Ishikawa (cell line): ENCODE data around the gene A3GALT2.

Experiments used
- CEBPB ChIP-seq: IDR thresholded peaks from 2 replicates; pipeline ENCODE4 v1.6.1; 2012
- CREB1 ChIP-seq: IDR thresholded peaks from 2 replicates; pipeline ENCODE4 v1.6.1; 2012; ENCODE audit warnings: low read depth
- EGR1 ChIP-seq: IDR thresholded peaks from 2 replicates; pipeline ENCODE4 v1.6.1; 2012
- EP300 ChIP-seq: IDR thresholded peaks from 2 replicates; pipeline ENCODE4 v1.6.1; 2012; ENCODE audit warnings: borderline replicate concordance
- FOXM1 ChIP-seq: IDR thresholded peaks from 2 replicates; pipeline ENCODE4 v1.6.1; 2012; ENCODE audit warnings: low read depth, borderline replicate concordance
- NFIC ChIP-seq: IDR thresholded peaks from 2 replicates; pipeline ENCODE4 v1.6.1; 2012
- RAD21 ChIP-seq: IDR thresholded peaks from 2 replicates; pipeline ENCODE4 v1.6.1; 2012; ENCODE audit warnings: low read depth
- TAF1 ChIP-seq: IDR thresholded peaks from 2 replicates; pipeline ENCODE4 v1.6.1; 2012; ENCODE audit warnings: low read depth, mild to moderate bottlenecking
- TCF12 ChIP-seq: IDR thresholded peaks from 2 replicates; pipeline ENCODE4 v1.6.1; 2012; ENCODE audit warnings: low read depth
- TEAD4 ChIP-seq: IDR thresholded peaks from 2 replicates; pipeline ENCODE4 v1.6.1; 2012
- YY1 ChIP-seq: IDR thresholded peaks from 2 replicates; pipeline ENCODE4 v1.6.1; 2012; ENCODE audit warnings: low read depth
- ZBTB7A ChIP-seq: IDR thresholded peaks from 2 replicates; pipeline ENCODE4 v1.6.1; 2012; ENCODE audit warnings: low read depth
- TF ChIP-seq, protein P1 (sequence below): IDR thresholded peaks from 2 replicates; pipeline ENCODE4 v1.6.1; 2012
- TF ChIP-seq, protein P2 (sequence below): IDR thresholded peaks from 2 replicates; pipeline ENCODE4 v1.6.1; 2012
- TF ChIP-seq, protein P3 (sequence below): IDR thresholded peaks from 2 replicates; pipeline ENCODE4 v1.6.1; 2012; ENCODE audit warnings: low read depth, mild to moderate bottlenecking

A3GALT2 gene

GRCh38 chr1:33342041-33342723, 21.3 kb upstream of the A3GALT2 start:
- TF ChIP-seq NFIC (peak; percentile 25; the same call in 1 of the 2 replicates), TAF1 (no peak)

DNA sequence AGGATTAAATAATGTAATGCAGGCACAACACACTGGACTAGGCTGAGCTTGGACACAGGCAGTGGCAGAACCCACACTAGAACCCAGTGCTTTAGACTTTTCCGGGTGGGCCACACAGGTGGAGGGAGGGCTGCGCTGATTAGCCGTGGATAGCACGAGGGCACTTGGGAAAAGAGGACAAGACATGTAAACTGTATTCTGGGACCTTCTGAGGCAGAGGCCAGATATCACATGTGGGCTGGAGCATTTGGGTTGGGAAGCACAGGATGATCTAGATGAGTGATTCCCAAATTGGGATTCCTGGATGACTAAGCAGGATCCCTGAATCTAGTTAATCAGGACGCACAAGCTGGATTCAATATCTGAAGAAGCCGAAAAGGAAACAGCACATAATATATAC, 20.3 kb upstream of the A3GALT2 start:
- TF ChIP-seq CREB1, result no peak
- TF ChIP-seq EGR1, result no peak
- no peak for TF ChIP-seq TEAD4
- TF ChIP-seq TCF12, result no peak
- TF ChIP-seq, protein P1, sequence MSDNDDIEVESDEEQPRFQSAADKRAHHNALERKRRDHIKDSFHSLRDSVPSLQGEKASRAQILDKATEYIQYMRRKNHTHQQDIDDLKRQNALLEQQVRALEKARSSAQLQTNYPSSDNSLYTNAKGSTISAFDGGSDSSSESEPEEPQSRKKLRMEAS, result no peak
- TF ChIP-seq, protein P2, sequence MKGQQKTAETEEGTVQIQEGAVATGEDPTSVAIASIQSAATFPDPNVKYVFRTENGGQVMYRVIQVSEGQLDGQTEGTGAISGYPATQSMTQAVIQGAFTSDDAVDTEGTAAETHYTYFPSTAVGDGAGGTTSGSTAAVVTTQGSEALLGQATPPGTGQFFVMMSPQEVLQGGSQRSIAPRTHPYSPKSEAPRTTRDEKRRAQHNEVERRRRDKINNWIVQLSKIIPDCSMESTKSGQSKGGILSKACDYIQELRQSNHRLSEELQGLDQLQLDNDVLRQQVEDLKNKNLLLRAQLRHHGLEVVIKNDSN, result no peak
- TF ChIP-seq EP300, result no peak
- TF ChIP-seq FOXM1, result no peak
- no peak for TF ChIP-seq ZBTB7A
- TF ChIP-seq TAF1, result no peak
- TF ChIP-seq, protein P3, sequence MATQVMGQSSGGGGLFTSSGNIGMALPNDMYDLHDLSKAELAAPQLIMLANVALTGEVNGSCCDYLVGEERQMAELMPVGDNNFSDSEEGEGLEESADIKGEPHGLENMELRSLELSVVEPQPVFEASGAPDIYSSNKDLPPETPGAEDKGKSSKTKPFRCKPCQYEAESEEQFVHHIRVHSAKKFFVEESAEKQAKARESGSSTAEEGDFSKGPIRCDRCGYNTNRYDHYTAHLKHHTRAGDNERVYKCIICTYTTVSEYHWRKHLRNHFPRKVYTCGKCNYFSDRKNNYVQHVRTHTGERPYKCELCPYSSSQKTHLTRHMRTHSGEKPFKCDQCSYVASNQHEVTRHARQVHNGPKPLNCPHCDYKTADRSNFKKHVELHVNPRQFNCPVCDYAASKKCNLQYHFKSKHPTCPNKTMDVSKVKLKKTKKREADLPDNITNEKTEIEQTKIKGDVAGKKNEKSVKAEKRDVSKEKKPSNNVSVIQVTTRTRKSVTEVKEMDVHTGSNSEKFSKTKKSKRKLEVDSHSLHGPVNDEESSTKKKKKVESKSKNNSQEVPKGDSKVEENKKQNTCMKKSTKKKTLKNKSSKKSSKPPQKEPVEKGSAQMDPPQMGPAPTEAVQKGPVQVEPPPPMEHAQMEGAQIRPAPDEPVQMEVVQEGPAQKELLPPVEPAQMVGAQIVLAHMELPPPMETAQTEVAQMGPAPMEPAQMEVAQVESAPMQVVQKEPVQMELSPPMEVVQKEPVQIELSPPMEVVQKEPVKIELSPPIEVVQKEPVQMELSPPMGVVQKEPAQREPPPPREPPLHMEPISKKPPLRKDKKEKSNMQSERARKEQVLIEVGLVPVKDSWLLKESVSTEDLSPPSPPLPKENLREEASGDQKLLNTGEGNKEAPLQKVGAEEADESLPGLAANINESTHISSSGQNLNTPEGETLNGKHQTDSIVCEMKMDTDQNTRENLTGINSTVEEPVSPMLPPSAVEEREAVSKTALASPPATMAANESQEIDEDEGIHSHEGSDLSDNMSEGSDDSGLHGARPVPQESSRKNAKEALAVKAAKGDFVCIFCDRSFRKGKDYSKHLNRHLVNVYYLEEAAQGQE, result no peak
- TF ChIP-seq NFIC, result no peak
- no peak for TF ChIP-seq RAD21
- no peak for TF ChIP-seq YY1
- TF ChIP-seq CEBPB, result no peak

DNA sequence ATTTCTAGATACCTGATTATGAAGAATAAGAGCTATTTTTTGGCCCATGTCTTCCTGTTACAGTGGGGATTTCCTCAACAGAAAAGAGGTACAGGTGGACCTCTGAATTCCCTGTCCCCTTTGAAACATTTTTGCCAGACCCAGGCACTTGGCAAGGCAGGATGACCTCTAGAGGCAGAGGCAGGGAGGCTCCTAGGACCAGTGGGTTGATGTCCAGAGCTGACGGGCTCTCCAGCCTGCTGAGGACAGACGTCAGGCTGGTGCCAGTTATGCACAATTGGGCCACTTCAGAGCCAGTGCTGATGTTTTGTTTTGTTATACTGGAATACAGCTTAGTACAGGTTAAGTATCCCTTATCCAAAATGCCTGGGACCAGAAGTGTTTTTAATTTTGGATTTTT, 18.5 kb upstream of the A3GALT2 start:
- TF ChIP-seq FOXM1 (no peak), ZBTB7A (no peak), EP300 (no peak), YY1 (no peak)
- TF ChIP-seq, protein P1, result no peak
- TF ChIP-seq, protein P3, result no peak

- TF ChIP-seq, protein P3, result no peak
- no peak for TF ChIP-seq CEBPB
- no peak for TF ChIP-seq NFIC
- TF ChIP-seq RAD21, result no peak
- no peak for TF ChIP-seq EGR1
- TF ChIP-seq, protein P2, result no peak
- TF ChIP-seq YY1, result no peak
- no peak for TF ChIP-seq EP300
- TF ChIP-seq CREB1, result no peak
- TF ChIP-seq TEAD4, result no peak
- TF ChIP-seq, protein P1, result no peak
- no peak for TF ChIP-seq ZBTB7A
- no peak for TF ChIP-seq TAF1
- TF ChIP-seq FOXM1, result no peak
- no peak for TF ChIP-seq TCF12
These were observed 17.7 kb upstream of the A3GALT2 start for GRCh38 chr1:33338440-33339211.
